ENCODE data around the gene CYB5D1. TPM values are rescaled to one million over a fixed set of nuclear protein-coding genes. Genes with fewer than 3 reads are reported as not detected.
A peak's percentile ranks its signal among the peaks of the same experiment; 100 is the strongest.

CYB5D1 gene
- total RNA-seq, 1 donor, result 11.2 TPM

GRCh38 chr17:7880076-7880868, 22.5 kb downstream of the CYB5D1 start:
- DNase-seq (ENCODE audit: low read depth), result no peak
- H3K4me3 ChIP-seq (ENCODE audit: low read depth, low read length), result no peak overlapping the region
- no peak for TF ChIP-seq CTCF (IDR thresholded peaks at IDR 0.05; ENCODE audit: insufficient read depth, low read depth, low read length)

- no peak for DNase-seq (ENCODE audit: low read depth)
- H3K4me3 ChIP-seq (ENCODE audit: low read depth, low read length), result no peak overlapping the region
- TF ChIP-seq CTCF (IDR thresholded peaks at IDR 0.05; ENCODE audit: insufficient read depth, low read depth, low read length), result no peak
Observed at GRCh38 chr17:7881276-7882054, 23.7 kb downstream of the CYB5D1 start.

GRCh38 chr17:7882068-7882467, 24.3 kb downstream of the CYB5D1 start:
- no peak overlapping the region for H3K4me3 ChIP-seq (ENCODE audit: low read depth, low read length)
- no peak for TF ChIP-seq CTCF (IDR thresholded peaks at IDR 0.05; ENCODE audit: insufficient read depth, low read depth, low read length)
- DNase-seq (ENCODE audit: low read depth), result no peak

- DNase-seq (ENCODE audit: low read depth), result no peak
- peak overlapping the region; percentile 18 for H3K4me3 ChIP-seq (ENCODE audit: low read depth, low read length)
- TF ChIP-seq CTCF (IDR thresholded peaks at IDR 0.05; ENCODE audit: insufficient read depth, low read depth, low read length), result no peak
Observed at GRCh38 chr17:7882629-7883028, 24.8 kb downstream of the CYB5D1 start.

GRCh38 chr17:7883781-7884386, 26.1 kb downstream of the CYB5D1 start:
- peak overlapping the region; percentile 86 for H3K4me3 ChIP-seq (ENCODE audit: low read depth, low read length)
- no peak for TF ChIP-seq CTCF (IDR thresholded peaks at IDR 0.05; ENCODE audit: insufficient read depth, low read depth, low read length)
- DNase-seq (ENCODE audit: low read depth), result peak; percentile 20

- peak overlapping the region; percentile 86 for H3K4me3 ChIP-seq (ENCODE audit: low read depth, low read length)
- DNase-seq (ENCODE audit: low read depth), result no peak
- no peak for TF ChIP-seq CTCF (IDR thresholded peaks at IDR 0.05; ENCODE audit: insufficient read depth, low read depth, low read length)
Observed at GRCh38 chr17:7884581-7885366, 27.0 kb downstream of the CYB5D1 start.
